ENCODE data around the gene IGSF10.

IGSF10 gene

DNA sequence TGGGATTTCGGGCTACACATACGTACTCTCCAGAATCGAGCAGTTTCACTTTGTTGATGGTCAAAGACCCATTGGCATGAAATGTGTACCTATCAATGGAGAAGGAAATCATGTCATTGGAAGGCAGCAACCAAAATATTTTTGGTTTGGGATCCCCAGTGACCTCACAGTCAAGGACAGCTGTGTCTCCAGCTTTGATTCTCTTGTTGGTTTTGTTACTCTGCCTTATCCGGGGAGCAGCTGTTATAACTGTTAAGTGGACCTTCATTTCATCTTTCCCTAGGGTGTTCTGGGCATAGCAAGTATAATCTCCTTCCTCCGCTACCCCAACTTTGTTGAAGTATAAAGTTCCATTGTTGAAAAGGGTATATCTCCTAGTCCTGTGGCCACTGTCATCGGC lies 23.0 kb downstream of the IGSF10 start:
- TF ChIP-seq POLR2AphosphoS5 (IDR thresholded peaks at IDR 0.05; ENCODE audit: borderline replicate concordance, low read depth, low read length): no peak
- no peak for TF ChIP-seq FOXP2 (optimal IDR thresholded peaks at IDR 0.05; ENCODE audit: control extremely low read depth, extremely low read length, insufficient read depth)
- TF ChIP-seq EZH2 (IDR thresholded peaks at IDR 0.05): no peak
- Histone ChIP-seq H3K27ac (no peak overlapping the region), H3K9me3 (ENCODE audit: low read depth, low read length) (no peaks in the 10 kb centered on the region), H3K36me3 (ENCODE audit: insufficient read depth, low read length) (peaks cover 7% of the 10 kb centered on the region; the same call in 1 of the 2 replicates), H3K9ac (ENCODE audit: insufficient read length) (no peak overlapping the region), H3K4me3 (no peak overlapping the region)
- DNase-seq (ENCODE audit: low read depth, low spot score): no peak

DNA sequence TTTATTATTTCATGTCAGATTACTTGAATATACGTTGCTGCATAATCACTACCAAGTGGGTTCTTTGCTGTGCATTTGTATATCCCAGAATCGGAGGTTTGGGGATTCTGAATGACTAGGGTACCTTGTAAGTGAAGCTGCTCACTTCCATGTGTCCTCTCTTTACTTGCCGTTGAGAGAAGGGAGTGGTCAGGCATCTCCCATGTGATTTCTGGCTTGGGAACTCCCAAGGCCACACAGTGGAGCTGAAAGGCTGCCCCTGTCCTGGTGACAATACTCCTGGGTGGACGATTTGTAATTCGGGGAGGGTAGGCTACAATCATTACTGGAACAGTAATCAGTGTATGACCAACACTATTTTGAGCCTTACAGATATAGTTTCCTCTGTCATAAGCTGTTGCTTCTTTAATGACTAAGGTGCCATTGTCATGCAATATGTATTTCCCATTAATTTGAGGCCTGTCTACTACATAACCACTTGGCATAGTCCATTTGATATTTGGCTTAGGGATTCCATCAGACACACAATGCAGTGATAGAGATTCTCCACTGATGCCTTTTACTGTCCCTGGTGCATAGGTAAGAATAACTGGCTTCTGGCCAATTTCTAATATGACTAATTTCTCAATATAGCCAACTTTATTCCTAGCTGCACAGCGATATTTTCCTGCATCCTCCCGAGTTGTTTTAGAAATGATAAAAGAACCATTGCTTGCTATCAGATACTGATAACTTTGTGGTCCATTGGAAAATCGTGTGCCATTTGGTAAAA lies 24.0 kb downstream of the IGSF10 start:
- Histone ChIP-seq H3K4me3 (peak overlapping the region; percentile 10; the same call in 1 of the 2 replicates), H3K9ac (ENCODE audit: insufficient read length) (peak overlapping the region; percentile 12), H3K27ac (peak overlapping the region; percentile 71; the same call in 1 of the 2 replicates), H3K9me3 (ENCODE audit: low read depth, low read length) (no peaks in the 10 kb centered on the region), H3K36me3 (ENCODE audit: insufficient read depth, low read length) (peaks cover 7% of the 10 kb centered on the region; the same call in 1 of the 2 replicates)
- peak; percentile 34 for TF ChIP-seq FOXP2 (optimal IDR thresholded peaks at IDR 0.05; ENCODE audit: control extremely low read depth, extremely low read length, insufficient read depth)
- TF ChIP-seq EZH2 (IDR thresholded peaks at IDR 0.05): no peak
- no peak for DNase-seq (ENCODE audit: low read depth, low spot score)

DNA sequence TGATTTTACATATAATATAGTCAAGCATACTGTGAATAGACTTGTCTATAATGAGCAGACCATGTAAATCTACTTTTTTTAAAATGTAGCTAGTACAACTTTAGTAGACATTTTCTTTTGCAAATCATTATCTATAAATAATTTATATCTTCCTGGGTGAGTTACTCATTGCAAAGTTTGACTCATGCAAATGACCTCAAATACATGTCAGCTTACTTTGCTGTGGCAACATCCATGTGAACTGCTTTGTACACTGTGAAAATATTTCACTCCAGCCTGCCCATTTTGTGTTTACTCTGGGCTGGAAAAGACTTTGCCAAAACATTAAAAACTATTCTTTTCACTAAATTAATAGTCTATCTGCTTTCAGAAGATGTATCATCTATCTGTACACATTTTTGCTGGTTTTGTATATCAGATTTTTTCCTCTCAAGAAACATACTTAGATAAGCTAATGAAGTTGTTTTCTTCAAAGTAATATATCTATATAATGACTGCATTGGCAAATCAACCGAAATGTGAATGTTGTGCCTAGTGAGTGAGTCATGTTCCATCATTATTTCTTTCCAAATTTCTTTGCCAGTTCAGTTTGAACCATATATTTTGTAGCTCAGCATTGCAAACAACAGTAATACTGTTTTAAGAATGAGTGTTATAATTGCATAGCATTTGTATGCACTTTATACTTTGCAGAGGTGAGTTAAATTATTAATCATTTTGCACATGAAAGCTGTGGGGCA lies 26.5 kb downstream of the IGSF10 start:
- no peak for DNase-seq (ENCODE audit: low read depth, low spot score)
- H3K27ac ChIP-seq: no peak overlapping the region
- TF ChIP-seq POLR2AphosphoS5 (IDR thresholded peaks at IDR 0.05; ENCODE audit: borderline replicate concordance, low read depth, low read length) (no peak), FOXP2 (optimal IDR thresholded peaks at IDR 0.05; ENCODE audit: control extremely low read depth, extremely low read length, insufficient read depth) (no peak), EZH2 (IDR thresholded peaks at IDR 0.05) (no peak)

DNA sequence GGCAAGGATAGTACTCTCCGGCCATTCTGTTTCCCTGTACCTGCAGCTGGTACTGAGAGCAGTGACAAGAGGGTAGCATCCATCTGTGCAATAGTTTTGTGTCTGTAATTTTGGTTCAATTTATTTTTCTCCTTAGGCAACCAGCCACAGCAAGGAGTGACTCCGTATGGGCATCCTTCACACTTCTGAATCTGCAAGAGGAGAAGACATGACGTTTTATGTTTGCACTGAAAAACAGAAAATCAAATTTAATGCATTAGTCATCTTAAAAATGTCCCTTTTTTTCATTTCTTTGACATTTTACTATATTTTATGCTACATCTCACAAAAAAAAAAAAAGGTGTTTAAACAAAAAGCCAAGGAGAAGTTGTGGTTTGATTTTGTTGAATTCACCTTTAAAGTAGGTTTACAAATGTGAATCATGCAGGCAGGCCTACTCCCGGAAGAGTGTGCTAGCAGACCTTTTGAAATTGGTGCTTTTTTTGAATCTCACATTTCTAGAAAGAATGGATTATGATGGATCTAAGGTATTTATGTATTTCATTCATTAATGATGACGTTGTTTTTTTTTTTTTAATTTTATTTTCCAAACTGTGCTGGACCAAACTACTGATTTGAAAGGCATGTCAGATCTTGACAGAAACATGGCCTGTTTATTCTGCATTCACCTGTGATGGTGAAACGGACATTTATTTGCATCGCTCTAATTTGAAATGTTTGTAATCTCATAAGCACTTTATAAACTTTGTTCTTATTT lies 28.1 kb downstream of the IGSF10 start:
- H3K9me3 ChIP-seq (ENCODE audit: low read depth, low read length): no peaks in the 10 kb centered on the region

More for the DNA sequence above, 26.5 kb downstream of the IGSF10 start:
- H3K9me3 ChIP-seq (ENCODE audit: low read depth, low read length): no peaks in the 10 kb centered on the region
- no peak overlapping the region for H3K4me3 ChIP-seq
- H3K36me3 ChIP-seq (ENCODE audit: insufficient read depth, low read length): peaks cover 7% of the 10 kb centered on the region; the same call in 1 of the 2 replicates
- no peak overlapping the region for H3K9ac ChIP-seq (ENCODE audit: insufficient read length)

DNA sequence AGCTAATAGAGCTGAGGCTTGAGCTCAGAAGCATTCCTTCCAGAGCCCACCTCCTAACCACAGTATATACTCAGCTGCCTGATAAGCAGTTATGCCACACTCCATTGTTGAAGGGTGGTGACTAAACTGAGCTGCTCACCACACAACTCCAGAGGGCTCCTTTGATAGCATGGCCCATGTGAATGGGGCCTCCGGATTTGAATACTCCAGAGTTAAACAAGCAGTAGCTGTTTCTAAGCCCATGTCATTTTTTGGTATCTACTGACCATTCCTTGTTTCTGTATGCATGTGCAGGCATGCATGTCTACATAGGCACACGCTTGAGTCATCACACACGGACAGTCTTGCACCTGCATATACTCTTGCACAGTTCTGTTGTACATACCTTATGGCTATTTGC lies 28.9 kb downstream of the IGSF10 start:
- TF ChIP-seq EZH2 (IDR thresholded peaks at IDR 0.05) (no peak), POLR2AphosphoS5 (IDR thresholded peaks at IDR 0.05; ENCODE audit: borderline replicate concordance, low read depth, low read length) (no peak), FOXP2 (optimal IDR thresholded peaks at IDR 0.05; ENCODE audit: control extremely low read depth, extremely low read length, insufficient read depth) (no peak)
- Histone ChIP-seq H3K9me3 (ENCODE audit: low read depth, low read length) (no peaks in the 10 kb centered on the region), H3K9ac (ENCODE audit: insufficient read length) (no peak overlapping the region), H3K4me3 (no peak overlapping the region), H3K27ac (no peak overlapping the region), H3K36me3 (ENCODE audit: insufficient read depth, low read length) (no peaks in the 10 kb centered on the region)
- no peak for DNase-seq (ENCODE audit: low read depth, low spot score)

More for the DNA sequence above, 28.1 kb downstream of the IGSF10 start:
- H3K36me3 ChIP-seq (ENCODE audit: insufficient read depth, low read length): peaks cover 4% of the 10 kb centered on the region; the same call in 1 of the 2 replicates
- no peak overlapping the region for H3K9ac ChIP-seq (ENCODE audit: insufficient read length)
- TF ChIP-seq EZH2 (IDR thresholded peaks at IDR 0.05) (no peak), POLR2AphosphoS5 (IDR thresholded peaks at IDR 0.05; ENCODE audit: borderline replicate concordance, low read depth, low read length) (no peak), FOXP2 (optimal IDR thresholded peaks at IDR 0.05; ENCODE audit: control extremely low read depth, extremely low read length, insufficient read depth) (no peak)
- DNase-seq (ENCODE audit: low read depth, low spot score): no peak
- no peak overlapping the region for H3K27ac ChIP-seq
- H3K4me3 ChIP-seq: no peak overlapping the region

DNA sequence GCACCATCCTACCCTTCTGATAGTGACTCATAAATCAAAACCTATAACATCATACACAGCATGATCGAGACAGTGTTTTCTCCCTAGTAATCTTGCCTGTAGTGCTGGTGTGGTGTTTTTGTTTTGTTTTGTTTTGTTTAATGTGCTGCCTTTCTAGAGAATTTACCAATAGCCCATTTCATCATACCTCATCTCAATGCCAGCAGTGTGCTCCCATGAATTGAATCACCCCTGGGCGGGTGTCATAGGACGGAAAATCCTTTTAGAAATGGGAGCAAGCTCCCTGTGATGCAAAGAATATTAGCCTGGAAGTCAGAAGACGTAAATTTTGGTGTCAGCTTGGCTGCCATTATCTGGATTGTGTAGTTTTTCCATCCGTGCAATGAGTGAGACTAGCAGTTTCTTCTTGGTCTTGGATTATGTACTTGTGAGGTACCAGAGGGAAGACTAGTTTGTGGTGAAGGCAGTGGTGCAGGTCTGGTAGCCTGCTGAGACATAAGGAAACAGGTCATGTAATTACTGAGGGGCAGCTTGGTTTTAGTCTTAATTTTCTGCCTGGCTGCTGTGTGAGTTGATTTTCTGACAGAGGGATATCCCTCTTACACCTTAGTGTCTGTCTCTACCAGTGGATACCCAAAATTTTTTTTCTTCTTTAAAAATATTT lies 29.9 kb downstream of the IGSF10 start:
- no peak overlapping the region for H3K9ac ChIP-seq (ENCODE audit: insufficient read length)
- no peak overlapping the region for H3K27ac ChIP-seq
- H3K36me3 ChIP-seq (ENCODE audit: insufficient read depth, low read length): no peaks in the 10 kb centered on the region
- no peak for DNase-seq (ENCODE audit: low read depth, low spot score)
- no peak overlapping the region for H3K4me3 ChIP-seq
- TF ChIP-seq POLR2AphosphoS5 (IDR thresholded peaks at IDR 0.05; ENCODE audit: borderline replicate concordance, low read depth, low read length): no peak
- TF ChIP-seq FOXP2 (optimal IDR thresholded peaks at IDR 0.05; ENCODE audit: control extremely low read depth, extremely low read length, insufficient read depth): no peak
- TF ChIP-seq EZH2 (IDR thresholded peaks at IDR 0.05): no peak
- H3K9me3 ChIP-seq (ENCODE audit: low read depth, low read length): no peaks in the 10 kb centered on the region

DNA sequence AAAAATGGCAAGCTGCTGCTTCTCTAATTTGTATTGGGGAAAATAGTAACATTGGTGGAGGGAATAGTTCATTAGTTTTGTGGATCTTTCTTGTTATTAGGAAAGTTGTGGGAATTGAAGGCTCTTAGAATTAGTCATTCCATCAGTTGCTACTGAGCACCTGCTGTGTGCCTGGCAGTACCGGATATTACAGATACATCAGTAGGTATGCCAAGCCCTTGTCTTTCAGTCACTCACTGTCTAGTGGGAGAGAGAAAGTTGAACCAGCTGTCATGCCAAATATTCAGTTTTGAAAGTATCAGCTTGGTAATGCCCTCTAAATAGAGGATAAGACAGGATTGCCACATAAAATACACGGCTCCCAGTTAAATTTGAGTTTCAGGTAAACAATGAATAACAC lies 32.5 kb downstream of the IGSF10 start:
- H3K27ac ChIP-seq: no peak overlapping the region
- DNase-seq (ENCODE audit: low read depth, low spot score): no peak
- TF ChIP-seq FOXP2 (optimal IDR thresholded peaks at IDR 0.05; ENCODE audit: control extremely low read depth, extremely low read length, insufficient read depth) (no peak), EZH2 (IDR thresholded peaks at IDR 0.05) (no peak), POLR2AphosphoS5 (IDR thresholded peaks at IDR 0.05; ENCODE audit: borderline replicate concordance, low read depth, low read length) (no peak)
- no peaks in the 10 kb centered on the region for H3K36me3 ChIP-seq (ENCODE audit: insufficient read depth, low read length)
- no peak overlapping the region for H3K4me3 ChIP-seq
- no peaks in the 10 kb centered on the region for H3K9me3 ChIP-seq (ENCODE audit: low read depth, low read length)
- no peak overlapping the region for H3K9ac ChIP-seq (ENCODE audit: insufficient read length)

Measured in SK-N-MC (cell line).